GM12873 (cell line): ENCODE data around the gene DNM3.

ENCODE experiments used
- CTCF ChIP-seq: IDR thresholded peaks from 2 replicates; pipeline ENCODE4 v1.5.1; 2012; ENCODE audit warnings: low read depth, mild to moderate bottlenecking, moderate library complexity, low read length, control low read depth; ENCODE audit not compliant: insufficient read depth; ENCODE audit errors: missing control alignments

Gene DNM3

GRCh38 chr1:172108161-172108893, 267.0 kb downstream of the DNM3 start:
- no peak for TF ChIP-seq CTCF

GRCh38 chr1:172109359-172109758, 268.1 kb downstream of the DNM3 start:
- no peak for TF ChIP-seq CTCF

GRCh38 chr1:172112576-172112975, 271.3 kb downstream of the DNM3 start:
- no peak for TF ChIP-seq CTCF

GRCh38 chr1:172117800-172118199, 276.5 kb downstream of the DNM3 start:
- no peak for TF ChIP-seq CTCF

- TF ChIP-seq CTCF: no peak
Observed at GRCh38 chr1:172118618-172119017, 277.3 kb downstream of the DNM3 start.

GRCh38 chr1:172119184-172119583, 277.9 kb downstream of the DNM3 start:
- TF ChIP-seq CTCF: no peak

- no peak for TF ChIP-seq CTCF
Observed at GRCh38 chr1:172120381-172120780, 279.1 kb downstream of the DNM3 start.
